ENCODE results near the gene DPP4. TPM values are rescaled to one million over a fixed set of nuclear protein-coding genes. Genes with fewer than 3 reads are reported as not detected.

The DPP4 gene
- polyA plus RNA-seq, 2 of the 4 experiments (the other 2 are of a cell fraction) = 0.17 to 0.27 TPM

- ChIA-PET CTCF (interaction anchor here (1.2 to 1.6 kb wide), 3 partner anchors 10 to 60 kb away, joined by 3 to 4 read pairs (median 3); no protein-coding TSS in a partner anchor), POLR2A (no interaction called here)
- FAIRE-seq (no peak), DNase-seq (ENCODE audit: low read depth in 1 of 2, low spot score in 1 of 2) (no peak), ATAC-seq (no peak)
- no peak overlapping the region for H3K4me3 ChIP-seq
- H3K4me2 ChIP-seq = no peak overlapping the region
- WGBS (ENCODE audit: missing lambda C conversion rate) = 63% methylated on average over 9 of the region's 9 CpGs
- no peaks in the 10 kb centered on the region for H3K4me1 ChIP-seq
- H3K9me3 ChIP-seq = no peaks in the 10 kb centered on the region
- TF ChIP-seq ZNF302 (CRISPR knock-in tag; IDR thresholded peaks at IDR 0.05) (no peak), JUN (IDR thresholded peaks at IDR 0.05) (no peak), HMGXB4 (CRISPR knock-in tag; IDR thresholded peaks at IDR 0.05; ENCODE audit: borderline replicate concordance) (no peak), MAX (IDR thresholded peaks at IDR 0.05) (no peak), RNF2 (IDR thresholded peaks at IDR 0.05; ENCODE audit: borderline replicate concordance, low read depth) (no peak), BCL3 (IDR thresholded peaks at IDR 0.05) (no peak), SREBF2 (IDR thresholded peaks at IDR 0.05) (no peak), CEBPB (IDR thresholded peaks at IDR 0.05) (no peak), FOSL2 (IDR thresholded peaks at IDR 0.05) (no peak), FOSL2 (CRISPR knock-in tag; IDR thresholded peaks at IDR 0.05) (no peak), CBX8 (IDR thresholded peaks at IDR 0.05) (no peak), RFX5 (IDR thresholded peaks at IDR 0.05) (no peak), EP300 (IDR thresholded peaks at IDR 0.05) (no peak), SMC3 (IDR thresholded peaks at IDR 0.05) (no peak), FOXS1 (CRISPR knock-in tag; IDR thresholded peaks at IDR 0.05) (no peak)
- no peak overlapping the region for H3K27ac ChIP-seq
Measured at GRCh38 chr2:161971551-161971950, 102.5 kb downstream of the DPP4 start.

- Histone ChIP-seq H3K4me2 (no peak overlapping the region), H3K9me3 (no peaks in the 10 kb centered on the region), H3K4me1 (no peaks in the 10 kb centered on the region), H3K27ac (no peak overlapping the region), H3K4me3 (no peak overlapping the region)
- TF ChIP-seq HDAC2 (IDR thresholded peaks at IDR 0.05) (no peak), SMC3 (IDR thresholded peaks at IDR 0.05) (no peak), JUN (IDR thresholded peaks at IDR 0.05) (no peak), PHF8 (IDR thresholded peaks at IDR 0.05; ENCODE audit: borderline replicate concordance, low read depth) (no peak), MAFK (IDR thresholded peaks at IDR 0.05; ENCODE audit: partially characterized antibody) (no peak), MYC (IDR thresholded peaks at IDR 0.05; ENCODE audit: borderline replicate concordance, low read length) (no peak), KDM5A (IDR thresholded peaks at IDR 0.05) (no peak), RFX5 (IDR thresholded peaks at IDR 0.05) (no peak), FOSB (CRISPR knock-in tag; IDR thresholded peaks at IDR 0.05) (no peak), HEYL (CRISPR knock-in tag; IDR thresholded peaks at IDR 0.05) (no peak), JUNB (IDR thresholded peaks at IDR 0.05) (no peak), EP300 (IDR thresholded peaks at IDR 0.05) (no peak), RARB (CRISPR knock-in tag; IDR thresholded peaks at IDR 0.05) (no peak)
- POLR2A ChIA-PET = no interaction called here
- DNase-seq (ENCODE audit: low read depth in 1 of 2, low spot score in 1 of 2) (no peak), ATAC-seq (no peak), FAIRE-seq (no peak)
- 9% methylated on average over 1 of the region's 1 CpG for WGBS (ENCODE audit: missing lambda C conversion rate)
- CTCF ChIA-PET = interaction anchor here (0.5 to 1.0 kb wide), 2 partner anchors 382 to 536 kb away, joined by 3 read pairs; no protein-coding TSS in a partner anchor
Measured at GRCh38 chr2:161969159-161969558, 104.9 kb downstream of the DPP4 start.

GRCh38 chr2:161965994-161966393 is 108.0 kb downstream of the DPP4 start:
- no peaks in the 10 kb centered on the region for H3K4me1 ChIP-seq
- H3K4me2 ChIP-seq = no peak overlapping the region
- no peak overlapping the region for H3K4me3 ChIP-seq
- DNase-seq (ENCODE audit: low read depth in 1 of 2, low spot score in 1 of 2) (no peak), ATAC-seq (no peak), FAIRE-seq (no peak)
- ChIA-PET CTCF (no interaction called here), POLR2A (no interaction called here)
- no peaks in the 10 kb centered on the region for H3K9me3 ChIP-seq
- no peak overlapping the region for H3K27ac ChIP-seq
- 84% methylated on average over 1 of the region's 1 CpG for WGBS (ENCODE audit: missing lambda C conversion rate)
- TF ChIP-seq JUN (IDR thresholded peaks at IDR 0.05) (no peak), REST (IDR thresholded peaks at IDR 0.05) (no peak), E2F6 (IDR thresholded peaks at IDR 0.05; ENCODE audit: borderline replicate concordance, low read depth) (no peak), FOXS1 (CRISPR knock-in tag; IDR thresholded peaks at IDR 0.05) (no peak), ELK1 (IDR thresholded peaks at IDR 0.05; ENCODE audit: low read depth, low read length) (no peak), SREBF2 (IDR thresholded peaks at IDR 0.05) (no peak), CEBPB (IDR thresholded peaks at IDR 0.05) (no peak), GATA3 (IDR thresholded peaks at IDR 0.05; ENCODE audit: borderline replicate concordance) (no peak)
